Endometrium (tissue), 2 donors: Measurements from ENCODE around the gene USP3.

Experiments
- FAIRE-seq: peaks from 2 replicates; lab custom pipeline; 2012; peaks lifted over from hg19 to GRCh38; lab: Jason Lieb, UNC
- donor health status: control.
- donor health status: control.

The USP3 gene

GRCh38 chr15:63497642-63498467, 6.5 kb upstream of the USP3 start:
- FAIRE-seq = no peak

- no peak for FAIRE-seq
These were observed 5.2 kb upstream of the USP3 start for GRCh38 chr15:63499175-63499549.

DNA sequence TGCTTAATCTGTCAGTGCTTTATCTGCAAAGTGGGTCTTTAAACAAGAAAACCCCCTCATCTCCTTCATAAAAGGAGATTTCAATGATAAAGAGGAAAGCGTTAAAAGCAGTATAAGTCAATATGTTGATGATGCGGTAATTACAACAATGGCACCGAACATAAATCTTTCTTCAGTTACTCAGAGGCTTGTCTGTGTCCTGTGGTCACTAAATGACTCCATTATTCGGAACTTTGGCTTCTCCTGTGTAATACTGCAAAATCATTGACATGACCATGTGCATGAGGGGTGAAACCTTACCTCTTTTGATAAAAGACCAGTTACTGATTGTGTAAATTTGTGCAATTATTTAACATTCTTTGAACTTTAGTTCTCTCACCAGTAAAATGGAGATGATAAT, 4.8 kb upstream of the USP3 start:
- FAIRE-seq = no peak

DNA sequence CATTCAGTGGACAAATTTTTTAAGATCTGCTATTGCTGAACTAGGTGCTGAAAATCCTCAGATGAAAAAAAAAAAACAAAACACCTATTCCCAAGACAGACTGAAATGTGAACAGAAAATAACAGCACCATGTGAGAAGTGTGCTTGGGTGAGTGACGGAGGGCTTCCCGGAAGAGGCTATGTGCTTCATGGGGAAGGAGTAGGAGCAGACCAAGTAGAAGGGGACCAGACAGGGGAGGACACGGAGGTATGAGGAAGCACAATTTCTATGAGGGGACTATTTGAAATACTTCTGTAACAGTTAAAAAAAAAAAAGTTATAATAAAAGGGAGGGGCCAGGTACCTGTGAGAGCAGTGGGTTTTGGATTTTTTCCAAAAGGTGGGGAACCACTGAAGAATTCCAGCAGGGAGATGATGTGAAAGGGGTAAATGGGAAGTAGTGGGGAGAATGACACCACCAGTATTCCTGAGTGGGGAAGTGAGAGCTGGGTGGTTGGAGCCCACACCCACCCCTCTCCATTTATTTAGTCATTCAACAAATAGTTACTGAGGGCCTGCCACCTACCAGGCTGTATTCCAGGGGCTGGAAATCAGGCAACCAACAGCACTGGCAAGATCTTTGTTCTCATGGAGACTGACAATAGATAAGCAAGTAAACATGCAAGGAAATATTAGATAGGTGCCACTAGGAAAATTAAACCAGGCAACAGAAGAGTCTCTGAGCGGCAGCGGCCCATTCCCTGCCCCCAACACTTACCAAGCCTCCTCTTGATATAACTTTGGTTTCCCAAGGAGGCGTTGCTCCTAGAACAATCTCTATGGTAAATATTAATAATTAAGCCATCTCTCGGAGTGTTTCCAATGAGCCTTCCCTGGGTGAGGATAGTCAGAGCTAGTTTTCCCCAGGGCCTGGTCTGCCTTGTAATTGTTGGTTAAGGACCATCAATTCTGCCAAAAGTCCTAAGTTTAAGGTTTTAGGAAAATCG, 3.8 kb upstream of the USP3 start:
- no peak for FAIRE-seq

DNA sequence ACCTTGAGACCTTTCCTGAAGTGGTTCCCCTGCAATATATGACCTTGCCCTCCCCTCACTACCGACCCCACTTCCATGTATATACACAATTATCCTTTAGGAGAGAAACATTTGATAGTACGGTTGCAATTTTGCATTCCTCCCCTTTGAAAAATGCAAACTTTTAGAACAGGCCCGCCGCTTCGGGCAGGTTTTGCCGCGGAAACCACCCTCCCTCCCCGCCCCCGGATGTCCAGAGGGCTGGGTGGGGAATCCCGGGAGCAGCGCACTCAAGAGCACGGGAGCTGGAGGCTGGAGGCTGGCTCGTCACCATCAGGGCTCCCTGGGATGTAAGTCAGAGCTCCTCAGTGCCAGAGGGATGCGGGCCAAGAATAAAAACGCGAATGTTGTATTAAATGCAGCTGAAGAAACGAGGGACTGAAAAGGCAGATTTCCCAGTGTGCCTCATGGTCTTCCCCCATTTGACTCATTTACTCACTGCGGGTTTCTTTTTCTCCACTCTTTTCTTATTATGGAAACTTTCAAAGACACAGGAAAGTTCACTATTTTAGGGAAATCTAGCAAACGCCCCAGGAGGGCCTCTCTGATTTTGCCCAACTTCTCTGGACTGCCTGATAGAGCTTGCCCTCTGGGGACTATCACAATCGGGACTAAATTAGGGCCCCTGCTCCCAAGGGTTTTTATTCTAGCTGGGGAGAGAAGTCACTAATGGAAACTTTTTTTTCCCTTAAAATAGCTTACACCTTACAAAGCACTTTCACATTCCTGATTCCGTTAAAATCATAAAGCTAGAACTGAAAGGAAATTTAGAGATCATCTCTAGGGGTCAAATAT, 2.9 kb upstream of the USP3 start:
- no peak for FAIRE-seq

DNA sequence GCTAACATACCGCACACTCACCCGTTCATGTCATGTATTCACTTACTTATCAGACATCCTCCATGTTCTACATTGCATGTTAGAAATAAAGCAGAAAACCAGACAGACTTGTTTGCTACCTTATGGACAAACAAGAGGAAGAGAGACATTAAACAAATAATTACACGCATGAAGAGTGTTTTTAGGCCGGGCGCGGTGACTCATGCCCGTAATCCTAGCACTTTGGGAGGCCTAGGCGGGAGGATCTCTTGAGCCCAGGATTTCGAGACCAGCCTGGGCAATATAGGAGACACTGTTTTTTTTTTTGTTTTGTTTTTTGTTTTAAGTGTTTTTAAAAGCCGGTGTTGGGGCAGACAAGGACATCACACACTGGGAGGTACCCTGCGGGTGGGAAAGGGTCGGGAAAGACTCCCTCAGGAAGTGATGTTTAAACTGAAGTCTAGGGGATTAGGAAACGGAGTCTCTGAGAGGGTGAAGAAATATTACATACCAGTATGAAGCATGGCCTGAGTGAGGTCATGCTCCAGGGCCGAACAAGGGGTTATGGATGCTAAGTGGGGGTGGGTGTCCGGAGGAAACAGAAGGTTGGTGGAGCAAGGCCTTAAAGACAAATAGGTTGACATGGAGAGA, 2.1 kb upstream of the USP3 start:
- no peak for FAIRE-seq

- FAIRE-seq = no peak
These were observed 1.3 kb upstream of the USP3 start for GRCh38 chr15:63502843-63503738.

DNA sequence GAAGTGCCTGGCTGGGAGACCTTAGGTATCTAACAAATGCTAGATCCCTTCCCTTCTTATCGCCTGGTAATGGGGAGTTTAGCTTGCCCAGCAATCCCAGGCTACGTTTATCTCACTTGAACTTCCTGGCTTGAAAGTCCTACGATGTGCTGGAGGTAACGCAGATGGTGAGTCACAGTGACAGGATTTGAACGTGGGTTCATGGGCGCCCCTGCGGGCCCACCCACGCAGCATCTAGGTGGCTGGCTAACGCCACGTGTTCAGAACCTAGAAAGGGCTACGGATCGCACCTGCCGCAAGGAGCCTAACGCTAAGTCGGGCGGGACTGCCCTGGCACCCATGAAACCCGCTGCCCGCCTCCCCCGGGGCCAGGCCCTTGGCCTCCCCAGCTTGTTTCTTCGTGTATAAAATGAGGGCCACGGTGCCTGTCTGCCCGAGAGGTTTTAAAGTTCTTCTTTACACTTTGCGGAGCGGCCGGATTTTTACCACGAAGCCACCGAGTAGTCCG, 600 bp upstream of the USP3 start:
- no peak for FAIRE-seq

- FAIRE-seq = no peak
These were observed 817 bp downstream of the USP3 start for GRCh38 chr15:63504979-63505841.

DNA sequence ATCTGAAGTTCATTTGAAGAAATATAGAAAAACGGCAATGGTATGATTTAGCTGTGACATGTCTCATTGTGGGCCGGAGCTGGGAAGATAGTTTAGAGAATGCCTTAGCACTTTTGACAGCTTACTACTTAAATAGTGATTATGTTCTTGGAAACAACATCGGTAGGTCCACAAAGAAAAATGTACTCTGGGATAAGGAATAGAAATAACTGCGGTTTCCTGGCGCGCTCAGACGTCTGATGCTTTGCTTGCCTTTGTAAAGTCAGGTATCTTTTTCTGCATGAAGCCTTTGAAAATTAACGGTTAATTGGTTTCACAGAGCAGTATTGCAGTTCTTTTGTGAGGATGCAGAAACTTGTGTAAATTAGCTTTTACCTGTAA, 1.4 kb downstream of the USP3 start:
- FAIRE-seq = no peak

DNA sequence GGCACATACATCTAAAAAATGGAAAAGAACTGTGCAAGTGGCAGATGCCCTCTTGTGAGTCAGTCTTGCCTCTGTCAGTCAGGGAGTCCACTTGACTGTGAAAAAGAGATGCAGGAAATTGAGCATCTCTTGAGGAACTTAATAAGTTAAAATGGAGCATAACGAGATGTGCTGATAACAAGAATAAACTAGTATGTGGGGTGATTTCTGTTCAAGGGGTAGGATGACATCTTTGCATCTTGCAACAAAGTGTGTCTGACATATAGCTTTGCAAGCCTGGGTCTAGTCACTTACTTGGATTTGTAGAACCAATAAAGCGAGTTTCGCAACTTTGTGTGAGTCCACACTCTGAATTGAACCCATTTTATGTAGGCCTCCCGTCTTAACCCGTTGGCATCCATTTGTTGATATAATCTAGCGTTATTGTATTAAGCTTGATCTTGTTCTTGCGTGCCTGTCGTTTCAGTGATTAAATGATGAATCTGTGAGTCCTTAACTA, 2.2 kb downstream of the USP3 start:
- FAIRE-seq = no peak

DNA sequence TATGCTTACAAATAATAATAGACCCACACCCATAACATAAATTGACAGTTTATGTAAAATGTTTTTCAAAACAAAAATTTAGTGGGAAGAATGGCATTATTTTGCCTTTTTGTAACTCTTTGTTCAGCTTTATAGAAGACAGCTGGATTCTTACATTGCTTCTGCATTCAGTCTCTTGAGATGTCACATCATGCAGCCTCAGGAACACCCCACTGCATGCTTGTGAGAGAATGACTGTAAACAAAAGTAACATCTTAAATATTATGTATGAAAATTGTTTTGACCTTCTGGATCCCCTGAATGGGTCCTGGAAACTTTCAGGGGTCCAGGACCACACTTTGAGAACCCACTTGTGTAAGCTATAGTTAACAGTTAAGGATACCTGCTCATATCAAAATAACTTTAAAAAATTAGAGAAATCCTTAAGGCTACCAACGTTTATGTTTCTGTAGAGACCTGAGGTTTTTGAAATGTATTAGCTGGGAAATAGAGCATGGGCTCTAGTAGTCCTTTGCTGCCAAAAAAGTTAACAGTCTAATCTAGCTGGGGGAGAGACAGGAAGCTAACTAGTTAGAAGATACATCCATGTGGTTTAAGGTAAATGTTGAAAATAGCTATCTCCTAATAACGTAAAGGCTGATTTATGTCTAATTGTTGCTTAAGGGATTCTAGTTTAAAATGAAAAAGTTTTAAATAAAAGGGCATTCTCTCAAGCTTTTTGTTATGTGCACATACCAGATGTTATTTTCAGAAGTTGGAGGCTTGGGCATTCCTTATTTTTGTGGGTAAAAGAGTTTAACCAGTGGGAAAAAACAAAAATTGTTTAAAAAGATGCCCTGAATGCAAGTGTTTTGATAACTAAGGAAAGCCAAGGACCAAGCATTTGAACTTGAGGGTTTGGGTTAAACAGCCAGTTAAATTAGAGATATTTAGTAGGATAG, 3.8 kb downstream of the USP3 start:
- no peak for FAIRE-seq

- no peak for FAIRE-seq
These were observed 4.9 kb downstream of the USP3 start for GRCh38 chr15:63509056-63509954.

GRCh38 chr15:63509955-63510940, 5.9 kb downstream of the USP3 start:
- FAIRE-seq = no peak

- no peak for FAIRE-seq
These were observed 7.8 kb downstream of the USP3 start for GRCh38 chr15:63512148-63512547.

DNA sequence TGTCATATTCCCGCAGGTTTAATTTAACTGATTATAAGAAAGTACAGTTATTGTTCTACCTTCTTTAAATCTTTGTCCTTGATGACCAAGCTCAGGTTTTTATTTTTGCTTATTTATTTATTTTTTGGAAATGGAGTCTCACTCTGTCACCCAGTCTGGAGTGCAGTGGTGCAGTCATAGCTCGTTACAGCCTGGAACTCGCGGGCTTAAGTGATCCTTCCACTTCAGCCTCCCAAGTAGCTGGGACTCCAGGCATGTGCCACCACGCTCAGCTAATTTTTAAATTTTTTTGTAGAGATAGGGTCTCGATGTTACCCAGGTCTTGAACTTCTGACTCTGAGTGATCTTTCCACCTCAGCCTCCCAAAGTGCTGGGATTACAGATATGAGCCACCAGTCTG, 8.9 kb downstream of the USP3 start:
- no peak for FAIRE-seq
